HG03039 (cell line): ENCODE measurements around the gene ANKRD29.

Source experiments
- ATAC-seq: cut with Tn5 transposase; IDR thresholded peaks from one replicate; pipeline ENCODE4 v1.9.1; 2021; ENCODE audit warnings: mild to moderate bottlenecking, moderate library complexity; ENCODE audit not compliant: unreplicated experiment

Gene ANKRD29

DNA sequence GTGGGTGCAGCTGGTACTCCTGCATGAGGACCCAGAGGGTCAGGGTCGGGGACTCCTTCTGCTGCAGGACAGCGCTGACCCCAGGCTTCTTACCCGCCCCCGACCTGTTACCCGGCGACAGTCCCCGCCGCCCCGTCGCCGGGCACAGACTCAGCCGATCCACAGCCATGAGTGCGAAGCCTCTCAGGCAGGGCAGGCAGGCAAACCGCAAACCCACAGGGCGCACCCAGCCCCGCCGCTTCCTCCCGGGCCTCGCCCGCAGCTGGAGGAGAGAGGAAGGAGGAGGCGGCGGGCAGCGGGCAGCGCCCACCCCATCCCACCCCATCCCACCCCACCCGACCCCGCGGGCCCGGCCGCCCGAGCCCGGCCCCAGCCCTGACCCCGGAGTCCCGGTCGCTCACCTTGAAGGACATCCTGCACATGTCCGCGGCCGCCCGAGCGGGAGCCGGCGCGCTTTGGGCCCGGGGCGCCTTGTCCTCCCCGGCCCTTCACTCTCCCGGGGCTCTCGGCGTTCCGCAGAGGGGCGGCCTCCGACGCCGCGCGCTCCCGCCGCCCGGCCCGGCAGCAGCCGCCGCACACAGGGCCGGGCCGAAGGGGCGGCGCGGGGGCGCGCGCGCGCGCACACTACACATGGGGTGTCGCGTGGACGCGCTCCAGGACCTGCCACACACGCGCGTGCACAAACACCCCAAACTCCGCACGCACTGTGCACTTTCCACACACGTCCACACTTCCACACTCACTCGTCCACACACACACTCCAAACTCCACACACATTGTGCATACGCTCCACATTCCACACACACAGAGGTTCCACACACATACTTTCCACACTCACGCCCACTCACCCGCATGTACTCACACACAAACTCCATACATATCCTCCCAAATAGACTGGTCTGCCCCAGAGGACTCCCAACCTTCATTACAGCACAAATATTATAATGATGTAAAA lies at the start of gene ANKRD29:
ANKRD29 (minus strand) TSS at position 603 of the 955 bp plus-strand sequence; CDS start at position 422, 181 bp downstream.
- no peak for ATAC-seq

DNA sequence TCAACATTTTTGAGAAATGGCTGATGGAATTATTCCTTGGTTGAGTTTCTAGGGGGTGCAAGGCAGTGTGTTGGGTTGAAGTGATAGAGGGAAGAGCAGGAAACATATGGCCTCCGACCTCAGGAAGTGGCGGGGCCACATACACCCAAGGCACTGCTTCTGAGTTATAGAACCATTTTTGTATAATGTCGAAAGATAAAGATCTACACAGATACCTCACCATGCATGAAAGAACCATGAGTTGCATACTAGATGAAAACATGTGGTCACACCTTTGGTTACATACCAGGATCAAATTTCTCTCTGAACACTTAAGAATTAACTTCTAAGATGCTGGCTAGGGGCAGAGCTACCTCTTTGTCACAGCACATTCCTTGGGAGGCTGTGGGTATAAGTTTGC lies 49.7 kb upstream of the ANKRD29 start:
- no peak for ATAC-seq

GRCh38 chr18:23711426-23711825 lies 48.7 kb upstream of the ANKRD29 start:
- ATAC-seq, result no peak

DNA sequence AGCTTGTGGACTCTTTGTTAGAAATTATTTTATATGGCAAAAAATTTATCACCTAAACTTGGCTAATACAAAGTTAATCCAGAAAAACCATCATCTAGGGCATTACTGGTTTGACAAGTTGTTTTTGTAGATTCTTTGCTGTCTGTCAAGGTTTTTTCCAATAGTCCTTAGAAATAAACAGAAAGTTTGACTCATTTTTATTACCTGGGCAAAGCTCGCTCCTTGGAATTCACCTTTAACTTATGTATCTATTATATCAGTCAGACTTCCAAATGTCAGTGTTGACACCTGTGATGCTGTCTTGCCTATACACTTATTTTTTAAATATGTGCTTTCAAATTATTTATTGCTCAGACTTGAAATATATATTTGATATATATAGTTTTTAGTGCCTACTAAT lies 48.2 kb upstream of the ANKRD29 start:
- no peak for ATAC-seq

DNA sequence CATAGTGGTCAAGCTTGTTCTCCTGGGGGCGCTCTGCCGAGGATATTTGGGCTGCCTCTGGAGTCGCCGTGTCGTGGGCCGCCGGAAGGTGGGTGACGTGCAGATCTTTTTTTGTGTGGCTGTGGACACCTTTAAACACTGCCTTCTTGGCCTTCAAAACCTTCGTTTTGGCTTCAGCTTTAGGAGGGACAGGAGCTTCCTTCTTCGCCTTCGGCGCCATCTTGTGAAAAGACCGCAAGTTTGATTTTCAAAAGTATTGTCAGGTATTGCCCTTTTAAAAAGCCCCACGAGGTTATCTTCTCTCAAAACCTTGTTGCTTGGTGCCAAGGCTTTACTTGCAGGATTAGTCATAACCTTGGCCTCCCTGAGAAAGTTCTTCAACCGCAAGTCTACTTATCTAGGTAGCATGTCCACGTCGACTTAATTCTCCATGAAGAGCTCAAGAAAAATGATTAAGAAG lies 47.4 kb upstream of the ANKRD29 start:
- no peak for ATAC-seq

DNA sequence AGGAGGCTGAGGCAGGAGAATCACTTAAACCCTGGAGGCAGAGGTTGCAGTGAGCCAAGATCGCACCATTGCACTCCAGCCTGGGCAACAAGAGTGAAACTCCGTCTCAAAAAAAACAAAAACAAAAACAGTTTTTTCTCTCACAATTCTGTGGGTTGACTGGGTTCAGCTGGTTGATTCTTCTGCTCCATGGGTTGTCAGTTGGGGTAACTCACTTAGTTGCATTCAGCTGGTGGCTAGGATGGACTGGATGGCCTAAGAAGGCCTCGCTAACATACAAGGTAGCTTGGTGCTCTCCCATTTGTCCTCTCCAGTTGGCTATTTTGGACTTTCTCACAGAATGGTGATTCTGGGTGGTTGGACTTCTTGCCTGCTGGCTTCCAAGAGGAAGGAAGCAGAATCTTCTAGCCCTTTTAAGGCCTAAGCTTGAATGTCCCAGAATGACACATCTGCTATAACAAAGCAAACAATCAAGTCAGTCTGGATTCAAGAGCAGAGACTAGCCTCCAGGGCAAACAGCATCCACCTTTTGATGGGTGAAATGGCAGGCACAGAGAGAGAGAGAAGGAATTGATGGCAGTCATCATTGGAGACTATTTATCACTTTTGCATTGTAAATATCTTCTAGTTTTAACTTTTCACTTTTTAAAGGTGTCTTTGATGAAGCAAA lies 44.4 kb upstream of the ANKRD29 start:
- no peak for ATAC-seq

- no peak for ATAC-seq
Observed at GRCh38 chr18:23704806-23705205, 42.1 kb upstream of the ANKRD29 start.

DNA sequence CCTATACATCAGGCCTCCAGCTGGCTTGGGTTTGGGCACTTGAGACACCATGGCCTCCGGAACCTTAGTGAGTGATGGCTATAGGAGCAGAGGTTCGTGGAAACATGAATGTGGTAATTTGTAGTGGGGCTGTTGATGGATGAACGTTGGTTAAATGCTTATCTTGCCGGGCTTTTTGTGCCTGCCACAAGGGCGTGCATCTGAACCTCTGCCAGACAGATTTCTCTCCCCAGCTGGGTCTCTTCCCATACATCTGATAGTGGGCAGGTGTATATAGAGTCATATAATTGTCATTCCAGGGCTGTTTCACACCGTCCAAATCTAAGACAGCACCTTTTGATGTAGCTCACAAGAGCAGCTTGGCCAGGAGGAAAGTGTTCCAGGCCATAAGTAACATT lies 41.3 kb upstream of the ANKRD29 start:
- ATAC-seq, result no peak

DNA sequence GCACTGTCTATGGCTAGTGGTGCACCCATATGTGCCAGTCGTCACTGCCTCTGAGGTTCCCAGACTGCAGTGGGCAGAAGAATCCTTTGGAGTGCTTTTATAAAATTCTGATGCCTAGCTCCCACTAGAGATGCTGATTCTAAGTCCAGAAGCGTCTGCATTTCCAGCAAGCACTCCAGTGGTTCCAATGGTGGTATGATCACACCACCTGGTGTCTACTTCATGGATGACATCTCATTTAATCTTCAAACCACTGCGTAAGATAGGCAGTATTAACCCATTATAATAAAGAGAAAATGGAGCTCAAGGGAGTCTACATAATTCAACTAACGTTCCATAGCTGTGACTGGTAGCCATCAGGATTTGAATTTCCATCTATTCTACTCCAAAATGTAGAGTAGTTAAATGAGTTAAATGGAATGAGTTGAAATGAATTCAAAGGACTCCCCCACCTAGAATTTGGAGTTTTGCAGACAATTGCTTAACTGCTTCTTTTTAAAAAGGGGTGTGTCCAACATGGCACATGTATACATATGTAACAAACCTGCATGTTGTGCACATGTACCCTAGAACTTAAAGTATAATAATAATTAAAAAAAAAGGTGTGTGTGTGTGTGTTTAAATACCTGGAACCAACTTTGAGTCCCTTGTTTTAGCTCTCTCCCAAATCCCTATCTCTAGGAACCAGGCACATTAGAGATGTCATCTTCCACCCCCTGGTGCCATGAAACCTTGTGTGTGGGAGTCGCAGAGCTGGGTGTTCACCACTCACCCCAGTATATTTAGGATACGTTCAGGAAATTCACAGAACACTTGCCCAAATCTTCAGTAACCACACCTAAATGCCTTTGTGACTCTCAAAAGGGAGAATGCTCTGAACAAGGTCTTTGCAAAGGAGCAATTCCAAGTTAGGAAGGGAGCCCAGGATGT lies 40.6 kb upstream of the ANKRD29 start:
- ATAC-seq, result no peak

DNA sequence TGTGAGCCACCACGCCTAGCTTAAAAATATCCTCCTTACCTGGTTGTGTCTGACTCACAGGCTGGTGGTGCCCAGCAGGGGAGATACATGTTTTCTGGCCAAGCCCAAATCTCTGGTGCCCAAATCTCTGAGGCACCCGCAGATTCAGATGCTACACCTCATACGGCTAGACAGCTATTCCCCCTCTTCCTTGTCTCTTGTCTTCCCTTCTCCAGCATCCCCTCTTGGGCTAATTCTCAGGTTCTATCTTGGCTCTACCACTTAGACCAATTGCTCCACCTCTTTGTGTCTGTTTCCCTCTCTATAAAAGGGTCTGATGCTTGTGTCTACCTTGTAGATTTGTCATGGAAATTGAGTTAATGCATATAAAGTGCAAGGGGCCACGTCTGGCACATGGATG lies 39.9 kb upstream of the ANKRD29 start:
- ATAC-seq, result no peak

DNA sequence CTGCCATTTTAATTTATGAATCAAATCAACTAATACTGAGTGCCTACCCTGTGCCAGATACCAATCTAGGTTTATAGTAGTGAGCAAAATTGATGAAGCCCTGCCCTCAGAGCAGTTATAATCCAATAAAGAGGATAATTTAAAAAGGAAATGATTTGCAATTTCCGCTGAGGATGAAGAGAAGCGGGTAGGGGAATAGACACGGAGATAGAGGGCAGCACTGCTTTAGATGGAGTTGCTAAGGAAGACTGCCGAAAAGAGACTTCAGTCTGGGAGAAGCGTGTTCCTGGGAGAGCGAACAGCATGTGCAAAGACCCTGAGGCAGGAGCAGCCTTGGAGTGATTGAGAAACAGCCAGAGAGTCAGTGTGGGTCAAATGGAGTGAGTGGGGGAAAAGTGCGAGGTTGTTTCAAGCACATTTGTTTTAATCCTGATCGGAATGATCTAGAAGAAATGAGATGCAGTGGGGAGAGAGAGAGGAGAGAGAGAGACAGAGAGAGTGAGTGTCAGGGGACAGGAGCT lies 38.9 kb upstream of the ANKRD29 start:
- no peak for ATAC-seq

DNA sequence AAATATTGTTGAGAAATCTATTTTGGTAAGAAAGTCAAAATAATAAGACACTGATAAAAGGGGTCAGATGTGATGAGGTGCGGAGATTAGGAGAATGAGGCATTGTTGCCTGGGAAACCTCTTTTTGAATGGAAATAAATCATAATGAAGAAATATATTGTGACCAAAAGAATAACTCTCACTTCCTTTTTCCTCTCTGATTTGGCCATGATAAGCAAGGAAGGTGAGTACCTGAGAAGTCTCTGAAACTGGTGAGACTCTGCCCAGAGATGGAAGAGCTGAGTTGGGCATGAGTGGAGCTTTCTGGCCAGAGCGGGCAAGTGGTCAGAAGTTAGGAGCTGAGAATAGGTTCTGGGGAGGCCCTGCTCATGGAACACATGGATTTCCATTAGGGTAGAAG lies 38.3 kb upstream of the ANKRD29 start:
- ATAC-seq, result no peak

DNA sequence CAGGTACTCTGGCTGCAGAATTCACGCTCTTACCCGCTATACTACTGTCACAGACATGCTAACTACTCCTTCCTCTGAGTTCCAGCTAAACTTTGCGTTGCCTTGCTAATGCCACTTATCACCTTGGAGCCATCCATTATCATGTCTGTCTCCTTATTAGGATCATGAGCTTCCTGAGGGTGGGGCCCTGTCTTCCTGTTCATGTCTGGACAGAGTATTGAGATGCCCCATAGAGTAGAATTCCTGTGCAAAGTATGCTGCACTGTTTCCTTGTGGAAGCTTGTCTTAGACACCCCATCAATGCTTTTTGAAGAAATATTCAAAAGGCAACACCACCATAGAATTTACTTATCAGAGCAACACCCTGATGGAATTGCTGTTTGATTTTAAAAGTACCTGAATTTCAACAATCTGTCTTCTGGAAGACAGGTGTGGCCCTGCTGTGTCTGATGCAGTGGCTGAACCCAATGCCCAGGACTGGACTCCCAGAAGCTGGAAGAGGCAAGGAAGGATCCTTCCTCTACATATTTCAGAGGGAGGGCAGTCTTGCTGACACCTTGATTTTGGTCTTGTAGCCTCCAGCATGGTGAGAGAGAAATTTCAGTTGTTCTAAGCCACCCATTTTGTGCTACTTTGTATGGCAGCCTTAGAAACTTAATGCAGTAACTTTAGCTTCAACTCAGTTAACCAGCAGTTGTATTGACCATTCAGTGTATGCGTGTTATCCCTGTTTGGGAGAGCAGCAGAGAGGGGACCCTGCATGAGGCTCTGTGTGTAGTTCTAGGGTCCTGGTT lies 32.1 kb upstream of the ANKRD29 start:
- ATAC-seq, result no peak

DNA sequence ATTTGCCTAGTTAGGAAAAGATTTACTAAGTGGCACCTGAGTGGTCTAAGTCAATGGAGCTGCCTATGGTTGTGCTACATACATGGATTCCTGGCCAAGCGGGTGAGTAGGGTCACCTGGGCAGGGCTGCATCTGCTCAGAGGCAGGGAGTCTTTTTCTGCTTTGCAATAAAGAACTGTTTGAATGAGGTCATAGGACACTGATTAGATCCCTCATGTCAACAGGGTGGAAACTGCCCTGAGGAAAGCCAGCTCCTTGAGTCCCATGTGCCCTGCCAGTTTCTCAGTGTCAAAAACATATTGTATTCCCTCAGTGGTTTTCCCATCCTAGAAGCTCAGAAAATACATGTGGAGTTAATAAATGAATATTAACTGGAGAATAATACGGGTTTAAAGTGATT lies 31.1 kb upstream of the ANKRD29 start:
- ATAC-seq, result no peak

GRCh38 chr18:23690505-23691068 lies 27.9 kb upstream of the ANKRD29 start:
- no peak for ATAC-seq

GRCh38 chr18:23689616-23690504 lies 27.1 kb upstream of the ANKRD29 start:
- no peak for ATAC-seq

DNA sequence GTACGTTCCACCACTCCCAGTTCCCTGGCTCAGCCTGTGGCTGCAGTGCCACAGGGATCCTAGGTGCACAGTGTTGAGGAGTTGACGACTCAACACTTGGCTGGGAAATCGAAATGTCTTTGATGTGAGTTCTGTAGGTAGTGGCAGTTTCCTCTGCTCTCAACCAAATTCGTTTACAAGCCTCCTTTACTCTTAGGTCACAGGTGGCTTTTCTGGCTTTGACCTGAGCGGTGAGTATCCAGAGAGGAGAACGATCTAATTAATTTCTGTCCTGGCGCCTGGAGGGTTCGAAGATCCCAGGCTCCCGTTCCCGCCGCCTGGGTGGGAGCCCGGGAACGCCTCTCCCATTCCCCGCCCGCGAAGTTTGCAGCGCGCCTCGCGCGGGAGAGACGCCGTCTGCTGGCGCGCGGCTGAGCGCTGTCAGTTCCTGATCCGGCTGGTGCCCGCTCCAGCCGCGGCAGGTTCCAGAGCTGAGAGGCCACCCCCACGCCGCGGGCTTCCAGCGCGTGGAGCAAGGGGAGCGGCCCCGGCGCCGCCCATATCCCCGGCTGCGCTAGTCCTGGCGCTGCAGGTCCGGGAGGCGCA lies 26.4 kb upstream of the ANKRD29 start, which contains the start of gene LAMA3:
LAMA3 (plus strand) TSS at position 423 of the 585 bp plus-strand sequence. CDS start 231 bp downstream, outside the sequence.
- ATAC-seq, result no peak

DNA sequence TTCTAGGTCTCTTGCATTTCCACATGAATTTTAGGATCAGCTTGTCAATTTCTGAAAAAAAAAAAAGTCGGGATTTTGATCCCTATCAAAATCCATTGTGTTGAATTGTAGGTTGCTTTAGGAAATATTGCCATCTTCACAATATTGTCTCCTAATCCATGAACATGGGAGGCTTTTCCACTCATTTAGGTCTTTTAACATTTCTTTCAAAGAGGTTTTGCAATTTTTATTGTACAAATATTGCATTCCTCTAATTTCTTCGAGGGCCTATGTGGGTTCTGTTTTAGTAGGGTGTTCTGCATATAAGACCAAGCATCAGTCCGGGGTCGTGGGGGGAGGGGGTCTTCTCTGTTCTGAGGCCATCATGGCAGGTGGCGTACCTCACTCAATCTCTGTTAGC lies 25.8 kb upstream of the ANKRD29 start:
- no peak for ATAC-seq
